GM12878 (cell line): ENCODE data around the gene SIN3A.

ENCODE experiments used
- CEBPB ChIP-seq, 2 experiments: fragments of 150-350 bp in 1 of 2; IDR thresholded peaks; 2 replicates each; pipeline ENCODE4 v1.6.1; 2012 to 2014; ENCODE audit warnings: low read depth in 2 of 2, low read length in 2 of 2, borderline replicate concordance in 1 of 2, inconsistent platforms in 1 of 2
- FOS ChIP-seq: IDR thresholded peaks from 3 replicates; pipeline ENCODE4 v1.6.1; 2011; ENCODE audit warnings: borderline replicate concordance; ENCODE audit not compliant: insufficient read length; ENCODE audit errors: extremely low read depth
- TAF1 ChIP-seq: IDR thresholded peaks from 2 replicates; pipeline ENCODE4 v1.6.1; 2011; ENCODE audit warnings: mild to moderate bottlenecking, low read depth, low read length, borderline replicate concordance

GRCh38 chr15:75449585-75450306, 1.7 kb downstream of the SIN3A start:
- TF ChIP-seq FOS (no peak), CEBPB (IDR thresholded peaks at IDR 0.05; ENCODE audit: borderline replicate concordance in 1 of 2, low read depth in 2 of 2, low read length in 2 of 2) (no peak), TAF1 (no peak)
